ENCODE results near the gene PPP1R15A. TPM values are rescaled to one million over a fixed set of nuclear protein-coding genes. Genes with fewer than 3 reads are reported as not detected.

The PPP1R15A gene
- 1.7 TPM in 1 of 2 replicates, not detected in the other for polyA plus RNA-seq

GRCh38 chr19:48872182-48872883, at the start of gene PPP1R15A:
Gene PPP1R15A (plus strand): TSS chr19:48872421. CDS start chr19:48873234, 813 bp downstream.

GRCh38 chr19:48836089-48837017, 35.9 kb upstream of the PPP1R15A start, which contains the start of gene HSD17B14:
Gene HSD17B14 (minus strand): TSS chr19:48836491. CDS start chr19:48836411, 80 bp downstream.

GRCh38 chr19:48868114-48868886, 3.9 kb upstream of the PPP1R15A start, which contains the start of gene PLEKHA4:
Gene PLEKHA4 (minus strand): TSS chr19:48868617. CDS start chr19:48867620, 997 bp downstream.

GRCh38 chr19:48899781-48900476, 27.7 kb downstream of the PPP1R15A start, which contains the start of gene NUCB1:
Gene NUCB1 (plus strand): TSS chr19:48900312. CDS start chr19:48900797, 485 bp downstream.

Other genes with a start within 250 kb of the PPP1R15A start
- gene DBP, start 235.0 kb upstream of the PPP1R15A start, polyA plus RNA-seq = 13.1 and 42.9 TPM in 2 replicates
- gene CA11, start 226.2 kb upstream of the PPP1R15A start, polyA plus RNA-seq = 38.0 and 43.7 TPM in 2 replicates
- 0.16 TPM in 1 of 2 replicates, not detected in the other for gene NTN5, start 199.4 kb upstream of the PPP1R15A start, polyA plus RNA-seq
- 0.13 and 0.17 TPM in 2 replicates for gene FUT2, start 176.4 kb upstream of the PPP1R15A start, polyA plus RNA-seq
- gene MAMSTR, start 152.7 kb upstream of the PPP1R15A start, polyA plus RNA-seq = 1.0 and 1.9 TPM in 2 replicates
- 0.25 and 1.0 TPM in 2 replicates for gene RASIP1, start 131.8 kb upstream of the PPP1R15A start, polyA plus RNA-seq
- 1.9 TPM in 1 of 2 replicates, not detected in the other for gene IZUMO1, start 125.5 kb upstream of the PPP1R15A start, polyA plus RNA-seq
- gene FUT1, start 119.8 kb upstream of the PPP1R15A start, polyA plus RNA-seq = 0.06 TPM in 1 of 2 replicates, not detected in the other
- not detected in 2 replicates for gene FGF21, start 116.9 kb upstream of the PPP1R15A start, polyA plus RNA-seq
- gene BCAT2, start 61.4 kb upstream of the PPP1R15A start, polyA plus RNA-seq = 5.8 and 6.6 TPM in 2 replicates
- gene HSD17B14, start 35.9 kb upstream of the PPP1R15A start, polyA plus RNA-seq = 12.4 and 12.5 TPM in 2 replicates
- gene PLEKHA4, start 3.8 kb upstream of the PPP1R15A start, polyA plus RNA-seq = not detected in 2 replicates
- gene TULP2, start 26.3 kb downstream of the PPP1R15A start, polyA plus RNA-seq = not detected in 2 replicates
- 28.0 and 39.6 TPM in 2 replicates for gene NUCB1, start 27.9 kb downstream of the PPP1R15A start, polyA plus RNA-seq
- not detected in 2 replicates for gene DHDH, start 61.3 kb downstream of the PPP1R15A start, polyA plus RNA-seq
- gene BAX, start 82.5 kb downstream of the PPP1R15A start, polyA plus RNA-seq = 1.0 TPM in 1 of 2 replicates, not detected in the other
- 471 and 609 TPM in 2 replicates for gene FTL, start 92.9 kb downstream of the PPP1R15A start, polyA plus RNA-seq
- 1.3 and 1.4 TPM in 2 replicates for gene GYS1, start 120.9 kb downstream of the PPP1R15A start, polyA plus RNA-seq
- 40.7 and 53.3 TPM in 2 replicates for gene RUVBL2, start 121.5 kb downstream of the PPP1R15A start, polyA plus RNA-seq
- not detected in 2 replicates for gene LHB, start 144.7 kb downstream of the PPP1R15A start, polyA plus RNA-seq
- not detected in 2 replicates for gene CGB3, start 151.9 kb downstream of the PPP1R15A start, polyA plus RNA-seq
- not detected in 2 replicates for gene CGB2, start 159.5 kb downstream of the PPP1R15A start, polyA plus RNA-seq
- not detected in 2 replicates for gene CGB1, start 164.5 kb downstream of the PPP1R15A start, polyA plus RNA-seq
- gene CGB5, start 171.4 kb downstream of the PPP1R15A start, polyA plus RNA-seq = not detected in 2 replicates
- not detected in 2 replicates for gene CGB8, start 176.7 kb downstream of the PPP1R15A start, polyA plus RNA-seq
- gene CGB7, start 185.3 kb downstream of the PPP1R15A start, polyA plus RNA-seq = not detected in 2 replicates
- not detected in 2 replicates for gene NTF4, start 192.4 kb downstream of the PPP1R15A start, polyA plus RNA-seq
- not detected in 2 replicates for gene KCNA7, start 200.3 kb downstream of the PPP1R15A start, polyA plus RNA-seq
- 6.3 and 7.5 TPM in 2 replicates for gene SNRNP70, start 213.0 kb downstream of the PPP1R15A start, polyA plus RNA-seq
- gene LIN7B, start 241.9 kb downstream of the PPP1R15A start, polyA plus RNA-seq = 34.2 and 35.7 TPM in 2 replicates
- 4.2 TPM in 1 of 2 replicates, not detected in the other for gene C19orf73, start 246.7 kb downstream of the PPP1R15A start, polyA plus RNA-seq
- gene PPFIA3, start 247.1 kb downstream of the PPP1R15A start, polyA plus RNA-seq = 1.2 and 9.4 TPM in 2 replicates